HL-60 (cell line): ENCODE data around the gene ARL13B.

Experiments used
- GABPA ChIP-seq: IDR thresholded peaks from 2 replicates; pipeline ENCODE4 v1.6.1; 2012; ENCODE audit warnings: low read depth
- POLR2AphosphoS5 ChIP-seq: IDR thresholded peaks from 2 replicates; pipeline ENCODE4 v1.6.1; 2012; ENCODE audit warnings: low read depth
- SPI1 ChIP-seq: IDR thresholded peaks from 2 replicates; pipeline ENCODE4 v1.6.1; 2012; ENCODE audit warnings: low read depth, mild to moderate bottlenecking, borderline replicate concordance
- TF ChIP-seq, protein P1 (sequence below): IDR thresholded peaks from one replicate; pipeline ENCODE4 v1.5.1; 2011; ENCODE audit warnings: low read length, control low read depth, inconsistent platforms; ENCODE audit not compliant: insufficient read depth
- TF ChIP-seq, protein P2 (sequence below): IDR thresholded peaks from 2 replicates; pipeline ENCODE4 v1.6.1; 2012; ENCODE audit warnings: low read depth; ENCODE audit not compliant: insufficient replicate concordance

DNA sequence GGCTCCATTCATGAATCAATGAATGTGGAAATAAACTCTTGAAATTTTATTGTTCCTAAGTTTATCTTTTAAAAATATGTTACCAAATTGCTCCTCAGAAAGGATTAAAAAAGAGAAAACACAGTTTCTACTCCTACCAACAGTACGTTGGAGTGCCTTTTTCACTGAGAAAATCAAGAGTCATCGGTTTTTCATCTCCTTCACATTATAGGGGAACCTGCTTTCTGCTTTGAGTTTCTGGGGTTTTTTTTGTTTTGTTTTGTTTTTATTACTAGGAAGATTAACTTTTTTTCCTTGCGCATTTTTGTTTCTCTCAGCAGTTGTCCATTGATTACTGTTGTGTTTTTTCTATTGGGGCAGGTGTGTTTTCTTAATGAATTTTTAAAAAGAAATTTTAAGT, 3.5 kb downstream of the ARL13B start:
- TF ChIP-seq, protein P1, sequence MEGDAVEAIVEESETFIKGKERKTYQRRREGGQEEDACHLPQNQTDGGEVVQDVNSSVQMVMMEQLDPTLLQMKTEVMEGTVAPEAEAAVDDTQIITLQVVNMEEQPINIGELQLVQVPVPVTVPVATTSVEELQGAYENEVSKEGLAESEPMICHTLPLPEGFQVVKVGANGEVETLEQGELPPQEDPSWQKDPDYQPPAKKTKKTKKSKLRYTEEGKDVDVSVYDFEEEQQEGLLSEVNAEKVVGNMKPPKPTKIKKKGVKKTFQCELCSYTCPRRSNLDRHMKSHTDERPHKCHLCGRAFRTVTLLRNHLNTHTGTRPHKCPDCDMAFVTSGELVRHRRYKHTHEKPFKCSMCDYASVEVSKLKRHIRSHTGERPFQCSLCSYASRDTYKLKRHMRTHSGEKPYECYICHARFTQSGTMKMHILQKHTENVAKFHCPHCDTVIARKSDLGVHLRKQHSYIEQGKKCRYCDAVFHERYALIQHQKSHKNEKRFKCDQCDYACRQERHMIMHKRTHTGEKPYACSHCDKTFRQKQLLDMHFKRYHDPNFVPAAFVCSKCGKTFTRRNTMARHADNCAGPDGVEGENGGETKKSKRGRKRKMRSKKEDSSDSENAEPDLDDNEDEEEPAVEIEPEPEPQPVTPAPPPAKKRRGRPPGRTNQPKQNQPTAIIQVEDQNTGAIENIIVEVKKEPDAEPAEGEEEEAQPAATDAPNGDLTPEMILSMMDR, result no peak
- TF ChIP-seq POLR2AphosphoS5 (no peak), SPI1 (no peak), GABPA (no peak)
- TF ChIP-seq, protein P2, sequence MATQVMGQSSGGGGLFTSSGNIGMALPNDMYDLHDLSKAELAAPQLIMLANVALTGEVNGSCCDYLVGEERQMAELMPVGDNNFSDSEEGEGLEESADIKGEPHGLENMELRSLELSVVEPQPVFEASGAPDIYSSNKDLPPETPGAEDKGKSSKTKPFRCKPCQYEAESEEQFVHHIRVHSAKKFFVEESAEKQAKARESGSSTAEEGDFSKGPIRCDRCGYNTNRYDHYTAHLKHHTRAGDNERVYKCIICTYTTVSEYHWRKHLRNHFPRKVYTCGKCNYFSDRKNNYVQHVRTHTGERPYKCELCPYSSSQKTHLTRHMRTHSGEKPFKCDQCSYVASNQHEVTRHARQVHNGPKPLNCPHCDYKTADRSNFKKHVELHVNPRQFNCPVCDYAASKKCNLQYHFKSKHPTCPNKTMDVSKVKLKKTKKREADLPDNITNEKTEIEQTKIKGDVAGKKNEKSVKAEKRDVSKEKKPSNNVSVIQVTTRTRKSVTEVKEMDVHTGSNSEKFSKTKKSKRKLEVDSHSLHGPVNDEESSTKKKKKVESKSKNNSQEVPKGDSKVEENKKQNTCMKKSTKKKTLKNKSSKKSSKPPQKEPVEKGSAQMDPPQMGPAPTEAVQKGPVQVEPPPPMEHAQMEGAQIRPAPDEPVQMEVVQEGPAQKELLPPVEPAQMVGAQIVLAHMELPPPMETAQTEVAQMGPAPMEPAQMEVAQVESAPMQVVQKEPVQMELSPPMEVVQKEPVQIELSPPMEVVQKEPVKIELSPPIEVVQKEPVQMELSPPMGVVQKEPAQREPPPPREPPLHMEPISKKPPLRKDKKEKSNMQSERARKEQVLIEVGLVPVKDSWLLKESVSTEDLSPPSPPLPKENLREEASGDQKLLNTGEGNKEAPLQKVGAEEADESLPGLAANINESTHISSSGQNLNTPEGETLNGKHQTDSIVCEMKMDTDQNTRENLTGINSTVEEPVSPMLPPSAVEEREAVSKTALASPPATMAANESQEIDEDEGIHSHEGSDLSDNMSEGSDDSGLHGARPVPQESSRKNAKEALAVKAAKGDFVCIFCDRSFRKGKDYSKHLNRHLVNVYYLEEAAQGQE, result no peak
